Hepatocyte (in vitro differentiated cells): ENCODE results near the gene NANS. TPM values are rescaled to one million over a fixed set of nuclear protein-coding genes. Genes with fewer than 3 reads are reported as not detected.

Experiments
- DNase-seq: peaks from one replicate; pipeline ENCODE4 v3.0.0-alpha.2; 2016; ENCODE audit warnings: low spot score
- H2AFZ ChIP-seq: fragments of 200-600 bp; sonication (generic); 2 replicates; pipeline ENCODE4 v1.6.0; 2016; ENCODE audit warnings: antibody characterized with exemption, mild to moderate bottlenecking
- H3K27ac ChIP-seq: fragments of 200-600 bp; sonication (generic); 2 replicates; pipeline ENCODE4 v1.5.1; 2016; ENCODE audit warnings: mild to moderate bottlenecking
- H3K27me3 ChIP-seq: fragments of 200-600 bp; sonication (generic); 2 replicates; pipeline ENCODE4 v1.6.1; 2016
- H3K36me3 ChIP-seq: fragments of 200-600 bp; sonication (generic); replicated peaks from 2 replicates; pipeline ENCODE4 v1.5.1; 2016; ENCODE audit warnings: low read depth; ENCODE audit not compliant: insufficient read depth
- H3K4me1 ChIP-seq: fragments of 200-600 bp; sonication (generic); 2 replicates; pipeline ENCODE4 v1.5.1; 2016; ENCODE audit warnings: mild to moderate bottlenecking, moderate library complexity; ENCODE audit not compliant: insufficient read depth
- H3K4me2 ChIP-seq: fragments of 200-600 bp; sonication (generic); 2 replicates; pipeline ENCODE4 v1.6.0; 2016
- H3K4me3 ChIP-seq: fragments of 200-600 bp; sonication (generic); 2 replicates; pipeline ENCODE4 v1.5.1; 2016; ENCODE audit warnings: mild to moderate bottlenecking
- H3K79me2 ChIP-seq: fragments of 200-600 bp; sonication (generic); 2 replicates; pipeline ENCODE4 v1.6.0; 2017; ENCODE audit warnings: mild to moderate bottlenecking
- H3K9me2 ChIP-seq: fragments of 200-600 bp; sonication (generic); replicated peaks from 2 replicates; pipeline ENCODE4 v1.6.0; 2017; ENCODE audit warnings: mild to moderate bottlenecking; ENCODE audit not compliant: insufficient read depth
- H3K9me3 ChIP-seq: fragments of 200-600 bp; sonication (generic); 2 replicates; pipeline ENCODE4 v1.5.1; 2016; ENCODE audit warnings: low read depth, mild to moderate bottlenecking
- H4K20me1 ChIP-seq: fragments of 200-600 bp; sonication (generic); 2 replicates; pipeline ENCODE4 v1.6.0; 2016; ENCODE audit warnings: mild to moderate bottlenecking; ENCODE audit not compliant: insufficient read depth, poor library complexity, severe bottlenecking
- EZH2 ChIP-seq: fragments of 200-600 bp; sonication (generic); IDR thresholded peaks from 2 replicates; pipeline ENCODE4 v1.6.1; 2016; ENCODE audit warnings: antibody characterized with exemption, mild to moderate bottlenecking, borderline replicate concordance
- EZH2phosphoT487 ChIP-seq: fragments of 200-600 bp; sonication (generic); IDR thresholded peaks from one replicate; pipeline ENCODE4 v1.6.1; 2018; ENCODE audit warnings: antibody characterized with exemption, mild to moderate bottlenecking, low read depth, moderate library complexity; ENCODE audit not compliant: unreplicated experiment, severe bottlenecking
- WGBS: methylation state at CpG from one replicate; pipeline ENCODE4 v1.1.6; 2016; ENCODE audit warnings: low lambda C conversion rate; ENCODE audit errors: missing lambda C conversion rate; 5-methylcytosine and 5-hydroxymethylcytosine counted together
- polyA plus RNA-seq: library from polyadenylated mRNA; unstranded; fragments of >200 nt; fragmentation: Nextera tagmentation; extraction: Ambion mirVana; gene quantifications from 2 replicates; pipeline ENCODE4 v1.2.1, GENCODE V29; 2016
- total RNA-seq: library from RNA; depleted of rRNA; stranded (reverse); fragments of >200 nt; gene quantifications from 2 replicates; pipeline ENCODE4 v1.2.3, GENCODE V29; 2014
- TF ChIP-seq, protein P1 (sequence below): fragments of 200-600 bp; sonication (generic); IDR thresholded peaks from 2 replicates; pipeline ENCODE4 v1.5.1; 2016; ENCODE audit warnings: antibody characterized with exemption, mild to moderate bottlenecking; ENCODE audit not compliant: poor library complexity

The NANS gene
- total and polyA plus RNA-seq, 2 experiments from 2014 or later, result 62.9 to 88.8 TPM

DNA sequence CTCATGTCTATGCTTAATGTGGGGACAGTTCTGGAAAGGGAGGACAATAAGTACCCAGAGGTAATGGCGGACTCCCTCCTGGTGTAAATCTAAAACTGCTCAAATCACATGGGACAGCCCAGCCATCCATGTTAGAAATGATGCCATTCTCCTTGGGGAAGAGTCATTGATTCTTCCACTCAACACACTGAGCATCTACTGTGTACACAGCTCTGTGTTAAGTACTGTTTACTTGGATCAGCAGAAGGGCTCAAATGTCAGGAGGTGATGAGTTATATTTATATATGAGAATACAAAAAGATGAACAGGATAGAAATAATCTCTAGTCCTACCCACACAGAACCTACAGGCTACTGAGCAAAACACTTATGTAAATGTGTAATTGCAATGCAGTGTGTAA lies 31.8 kb upstream of the NANS start:
- H3K79me2 ChIP-seq, result no peaks in the 10 kb centered on the region
- H3K9me3 ChIP-seq, result no peaks in the 10 kb centered on the region
- H3K9me2 ChIP-seq, result no peaks in the 10 kb centered on the region
- H3K27me3 ChIP-seq, result no peaks in the 10 kb centered on the region
- no peaks in the 10 kb centered on the region for H3K36me3 ChIP-seq
- TF ChIP-seq EZH2phosphoT487 (no peak), EZH2 (no peak)
- TF ChIP-seq, protein P1, sequence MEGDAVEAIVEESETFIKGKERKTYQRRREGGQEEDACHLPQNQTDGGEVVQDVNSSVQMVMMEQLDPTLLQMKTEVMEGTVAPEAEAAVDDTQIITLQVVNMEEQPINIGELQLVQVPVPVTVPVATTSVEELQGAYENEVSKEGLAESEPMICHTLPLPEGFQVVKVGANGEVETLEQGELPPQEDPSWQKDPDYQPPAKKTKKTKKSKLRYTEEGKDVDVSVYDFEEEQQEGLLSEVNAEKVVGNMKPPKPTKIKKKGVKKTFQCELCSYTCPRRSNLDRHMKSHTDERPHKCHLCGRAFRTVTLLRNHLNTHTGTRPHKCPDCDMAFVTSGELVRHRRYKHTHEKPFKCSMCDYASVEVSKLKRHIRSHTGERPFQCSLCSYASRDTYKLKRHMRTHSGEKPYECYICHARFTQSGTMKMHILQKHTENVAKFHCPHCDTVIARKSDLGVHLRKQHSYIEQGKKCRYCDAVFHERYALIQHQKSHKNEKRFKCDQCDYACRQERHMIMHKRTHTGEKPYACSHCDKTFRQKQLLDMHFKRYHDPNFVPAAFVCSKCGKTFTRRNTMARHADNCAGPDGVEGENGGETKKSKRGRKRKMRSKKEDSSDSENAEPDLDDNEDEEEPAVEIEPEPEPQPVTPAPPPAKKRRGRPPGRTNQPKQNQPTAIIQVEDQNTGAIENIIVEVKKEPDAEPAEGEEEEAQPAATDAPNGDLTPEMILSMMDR, result no peak
- H2AFZ ChIP-seq, result no peak overlapping the region
- no peaks in the 10 kb centered on the region for H3K4me1 ChIP-seq
- H3K4me2 ChIP-seq, result no peak overlapping the region
- H3K4me3 ChIP-seq, result no peak overlapping the region
- 90% methylated on average over 1 of the region's 1 CpG for WGBS
- DNase-seq, result no peak
- no peaks in the 10 kb centered on the region for H4K20me1 ChIP-seq
- H3K27ac ChIP-seq, result no peak overlapping the region

DNA sequence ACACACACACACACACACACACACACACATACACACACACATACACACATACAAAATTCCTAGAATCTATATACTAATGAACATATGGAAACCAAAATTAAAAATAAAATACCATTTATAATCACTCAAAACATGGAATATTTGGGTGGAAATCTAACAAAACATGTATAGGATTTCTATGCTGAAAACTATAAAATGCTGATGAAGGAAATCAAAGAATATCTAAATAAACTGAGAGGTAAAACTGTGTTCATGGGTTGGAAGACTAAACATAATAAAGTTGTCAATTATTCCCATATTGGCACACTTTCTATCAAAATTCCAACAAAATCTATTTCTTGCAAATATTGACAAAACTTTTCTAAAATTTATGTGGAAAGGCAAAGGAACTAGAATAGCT lies 25.4 kb upstream of the NANS start:
- Histone ChIP-seq H3K4me3 (no peak overlapping the region), H3K36me3 (no peaks in the 10 kb centered on the region), H4K20me1 (no peaks in the 10 kb centered on the region), H2AFZ (no peak overlapping the region), H3K9me2 (no peaks in the 10 kb centered on the region), H3K9me3 (no peaks in the 10 kb centered on the region), H3K27ac (no peak overlapping the region), H3K4me1 (no peaks in the 10 kb centered on the region), H3K27me3 (no peaks in the 10 kb centered on the region), H3K79me2 (no peaks in the 10 kb centered on the region), H3K4me2 (no peak overlapping the region)
- no peak for DNase-seq
- TF ChIP-seq, protein P1, result no peak
- TF ChIP-seq EZH2, result no peak
- TF ChIP-seq EZH2phosphoT487, result no peak

DNA sequence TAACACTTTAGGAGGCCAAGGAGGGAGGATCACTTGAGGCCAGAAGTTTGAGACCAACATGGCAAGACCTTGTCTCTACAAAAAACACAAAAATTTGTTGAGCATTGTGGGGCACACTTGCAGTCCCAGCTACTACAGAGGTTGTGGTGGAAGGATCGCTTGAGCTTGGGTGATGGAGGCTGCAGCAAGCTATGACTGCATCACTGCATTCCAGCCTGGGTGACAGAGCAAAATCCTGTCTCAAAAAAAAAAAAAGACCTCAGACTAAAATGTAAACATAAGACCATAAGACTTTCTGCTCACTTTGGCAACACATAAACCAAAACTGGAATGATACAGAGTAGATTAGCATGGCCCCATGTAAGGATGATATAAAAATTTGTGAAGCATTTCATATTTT lies 24.6 kb upstream of the NANS start:
- Histone ChIP-seq H3K4me1 (no peaks in the 10 kb centered on the region), H3K4me3 (no peak overlapping the region), H3K27me3 (no peaks in the 10 kb centered on the region), H3K4me2 (no peak overlapping the region), H3K79me2 (no peaks in the 10 kb centered on the region), H3K36me3 (no peaks in the 10 kb centered on the region), H2AFZ (no peak overlapping the region), H3K9me2 (no peaks in the 10 kb centered on the region), H3K9me3 (no peaks in the 10 kb centered on the region), H4K20me1 (no peaks in the 10 kb centered on the region), H3K27ac (no peak overlapping the region)
- TF ChIP-seq, protein P1, result no peak
- TF ChIP-seq EZH2phosphoT487 (no peak), EZH2 (no peak)
- 83% methylated on average over 1 of the region's 1 CpG for WGBS
- DNase-seq, result no peak
